Sigmoid colon (tissue), 4 donors: ENCODE measurements around the gene HSPA1B.

Experiments
- EP300 ChIP-seq, 4 donors: sonication (generic); formaldehyde crosslinking; IDR thresholded peaks; one replicate each; pipeline ENCODE4 v1.6.1; 2017; ENCODE audit warnings: antibody characterized with exemption in 4 of 4
- POLR2A ChIP-seq, 2 donors: fragments of 450-650 bp; IDR thresholded peaks; one replicate each; pipeline ENCODE4 v1.6.1; 2016; ENCODE audit warnings: antibody characterized with exemption in 2 of 2, mild to moderate bottlenecking in 2 of 2, moderate library complexity in 2 of 2
- POLR2AphosphoS5 ChIP-seq, 4 donors: sonication (generic); formaldehyde crosslinking; IDR thresholded peaks; one replicate each; pipeline ENCODE4 v1.6.1; 2017; ENCODE audit warnings: antibody characterized with exemption in 4 of 4
- TF ChIP-seq, protein P1 (sequence below), 4 experiments: fragments of 450-650 bp in 3 of 4; fragments of 200-600 bp in 1 of 4; IDR thresholded peaks; one replicate each; pipeline ENCODE4 v1.5.1; 2016 to 2019; ENCODE audit warnings: antibody characterized with exemption in 4 of 4, mild to moderate bottlenecking in 3 of 4, moderate library complexity in 2 of 4

DNA sequence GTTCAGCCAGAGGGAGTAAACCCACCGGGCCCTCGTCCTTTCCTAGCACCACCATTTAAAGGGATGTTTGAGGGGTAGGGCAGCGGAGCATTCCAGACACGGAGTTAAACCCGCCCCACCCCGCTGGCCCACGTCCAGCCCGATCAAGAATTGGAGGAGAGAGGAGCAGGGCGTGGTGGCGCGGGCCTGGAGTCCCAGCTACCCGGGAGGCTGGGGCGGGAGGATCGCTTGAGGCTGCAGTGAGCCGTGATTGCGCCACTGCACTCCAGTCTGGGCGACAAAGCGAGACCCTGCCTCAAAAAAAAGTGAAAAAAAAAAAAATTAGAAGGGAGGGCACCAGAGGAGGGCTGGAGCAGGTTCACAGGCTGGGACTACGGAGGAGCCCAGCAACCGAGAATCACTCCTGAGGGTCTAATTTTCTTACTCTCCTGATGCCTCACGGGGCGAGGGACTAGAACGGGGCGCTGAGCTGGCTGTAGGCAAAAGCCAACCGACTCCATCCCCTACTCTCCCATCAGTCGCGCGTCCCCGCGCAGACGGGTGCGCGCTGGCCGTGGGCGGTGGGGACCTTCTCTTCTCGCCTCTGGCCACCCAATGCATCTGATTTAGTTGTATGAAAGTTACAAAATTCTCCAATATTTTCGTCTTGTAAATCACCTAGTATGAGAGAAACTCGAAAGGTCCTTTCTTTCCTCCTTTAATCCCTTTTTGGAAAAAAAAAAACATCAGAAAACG is 6.1 kb upstream of the HSPA1B start:
- TF ChIP-seq POLR2A (IDR thresholded peaks at IDR 0.05) (peak; percentile 2 to 24), POLR2AphosphoS5 (IDR thresholded peaks at IDR 0.05) (peak in 2 of 4 donors; percentile 5 to 21), EP300 (IDR thresholded peaks at IDR 0.05) (no peak)
- TF ChIP-seq, protein P1, sequence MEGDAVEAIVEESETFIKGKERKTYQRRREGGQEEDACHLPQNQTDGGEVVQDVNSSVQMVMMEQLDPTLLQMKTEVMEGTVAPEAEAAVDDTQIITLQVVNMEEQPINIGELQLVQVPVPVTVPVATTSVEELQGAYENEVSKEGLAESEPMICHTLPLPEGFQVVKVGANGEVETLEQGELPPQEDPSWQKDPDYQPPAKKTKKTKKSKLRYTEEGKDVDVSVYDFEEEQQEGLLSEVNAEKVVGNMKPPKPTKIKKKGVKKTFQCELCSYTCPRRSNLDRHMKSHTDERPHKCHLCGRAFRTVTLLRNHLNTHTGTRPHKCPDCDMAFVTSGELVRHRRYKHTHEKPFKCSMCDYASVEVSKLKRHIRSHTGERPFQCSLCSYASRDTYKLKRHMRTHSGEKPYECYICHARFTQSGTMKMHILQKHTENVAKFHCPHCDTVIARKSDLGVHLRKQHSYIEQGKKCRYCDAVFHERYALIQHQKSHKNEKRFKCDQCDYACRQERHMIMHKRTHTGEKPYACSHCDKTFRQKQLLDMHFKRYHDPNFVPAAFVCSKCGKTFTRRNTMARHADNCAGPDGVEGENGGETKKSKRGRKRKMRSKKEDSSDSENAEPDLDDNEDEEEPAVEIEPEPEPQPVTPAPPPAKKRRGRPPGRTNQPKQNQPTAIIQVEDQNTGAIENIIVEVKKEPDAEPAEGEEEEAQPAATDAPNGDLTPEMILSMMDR (IDR thresholded peaks at IDR 0.05) = no peak
